HEK293 (cell line): Measurements from ENCODE around the gene SLFN11.
"Not testable (repeated sequence)": the region's sequence is repeated elsewhere in the genome, so short reads cannot be mapped to it uniquely, and the experiment has no call there.

Experiments
- CTCF ChIA-PET: fragments of 350-600 bp; formaldehyde crosslinking; extraction: SDS; loops from one replicate; lab custom pipeline; 2021; ENCODE audit warnings: antibody characterized with exemption; lab: Yijun Ruan, JAX
- POLR2A ChIA-PET: fragments of 300-600 bp; formaldehyde crosslinking; extraction: SDS; loops from one replicate; lab custom pipeline; 2020; ENCODE audit warnings: antibody characterized with exemption, inconsistent platforms; lab: Yijun Ruan, JAX
- H3K27ac ChIP-seq: fragments of 200-500 bp; sonication (Bioruptor generic); 2 replicates; pipeline ENCODE4 v1.5.1; 2014; ENCODE audit warnings: low read depth, low read length, control low read depth, inconsistent platforms; ENCODE audit errors: extremely low read depth
- H3K36me3 ChIP-seq, 2 experiments: fragments of 200-500 bp in 1 of 2; sonication (Bioruptor generic) in 1 of 2; 1 replicate in 1 of 2; 2 replicates in 1 of 2; pipeline ENCODE4 v1.5.1; 2014 to 2017; ENCODE audit warnings: inconsistent platforms in 2 of 2, low read length in 2 of 2; ENCODE audit not compliant: control insufficient read depth in 2 of 2, insufficient read depth in 1 of 2
- H3K4me1 ChIP-seq: fragments of 200-500 bp; sonication (Bioruptor generic); 2 replicates; pipeline ENCODE4 v1.5.1; 2014; ENCODE audit warnings: mild to moderate bottlenecking, low read length, inconsistent platforms; ENCODE audit not compliant: control insufficient read depth, insufficient read depth
- H3K4me3 ChIP-seq: 2 replicates; pipeline ENCODE4 v1.5.1; 2011; ENCODE audit warnings: low read depth, mild to moderate bottlenecking, control low read depth, low read length, moderate library complexity
- H3K9me3 ChIP-seq: fragments of 200-500 bp; sonication (Bioruptor generic); 2 replicates; pipeline ENCODE4 v1.5.1; 2014; ENCODE audit warnings: low read depth, low read length, inconsistent platforms; ENCODE audit not compliant: control insufficient read depth, insufficient read depth
- AEBP2 ChIP-seq: fragments of 450-650 bp; formaldehyde crosslinking; IDR thresholded peaks from 2 replicates; pipeline ENCODE4 v1.5.1; 2016; ENCODE audit warnings: missing biosample characterization, missing genetic modification characterization, borderline replicate concordance
- CTCF ChIP-seq: fragments of 450-650 bp; formaldehyde crosslinking; IDR thresholded peaks from 2 replicates; pipeline ENCODE4 v1.5.1; 2016; ENCODE audit warnings: missing biosample characterization, missing genetic modification characterization
- EGR2 ChIP-seq: fragments of 450-650 bp; formaldehyde crosslinking; IDR thresholded peaks from 2 replicates; pipeline ENCODE4 v1.5.1; 2016; ENCODE audit warnings: low read depth, missing biosample characterization, missing genetic modification characterization
- KLF9 ChIP-seq: fragments of 450-650 bp; formaldehyde crosslinking; IDR thresholded peaks from 2 replicates; pipeline ENCODE4 v1.5.1; 2016; ENCODE audit warnings: missing biosample characterization, missing genetic modification characterization, low read depth
- SP7 ChIP-seq: fragments of 450-650 bp; formaldehyde crosslinking; IDR thresholded peaks from 2 replicates; pipeline ENCODE4 v1.5.1; 2016; ENCODE audit warnings: missing biosample characterization, missing genetic modification characterization
- TSHZ1 ChIP-seq: fragments of 450-650 bp; formaldehyde crosslinking; IDR thresholded peaks from 2 replicates; pipeline ENCODE4 v1.5.1; 2016; ENCODE audit warnings: missing biosample characterization, missing genetic modification characterization, borderline replicate concordance
- ZFHX2 ChIP-seq: fragments of 450-650 bp; formaldehyde crosslinking; conservative IDR thresholded peaks from 2 replicates; pipeline ENCODE4 v1.5.1; 2016; ENCODE audit warnings: missing biosample characterization, missing genetic modification characterization
- ZFP37 ChIP-seq: fragments of 450-650 bp; formaldehyde crosslinking; IDR thresholded peaks from 2 replicates; pipeline ENCODE4 v1.5.1; 2016; ENCODE audit warnings: missing biosample characterization, missing genetic modification characterization
- ZNF146 ChIP-seq: fragments of 450-650 bp; formaldehyde crosslinking; IDR thresholded peaks from 2 replicates; pipeline ENCODE4 v1.5.1; 2016; ENCODE audit warnings: missing biosample characterization, missing genetic modification characterization
- ZNF2 ChIP-seq: fragments of 450-650 bp; formaldehyde crosslinking; IDR thresholded peaks from 2 replicates; pipeline ENCODE4 v1.5.1; 2016; ENCODE audit warnings: missing biosample characterization, missing genetic modification characterization
- ZNF221 ChIP-seq: fragments of 450-650 bp; formaldehyde crosslinking; IDR thresholded peaks from 2 replicates; pipeline ENCODE4 v1.5.1; 2017; ENCODE audit warnings: missing biosample characterization, missing genetic modification characterization, borderline replicate concordance
- ZNF223 ChIP-seq: fragments of 450-650 bp; formaldehyde crosslinking; IDR thresholded peaks from 2 replicates; pipeline ENCODE4 v1.5.1; 2016; ENCODE audit warnings: missing biosample characterization, missing genetic modification characterization
- ZNF292 ChIP-seq: fragments of 450-650 bp; formaldehyde crosslinking; IDR thresholded peaks from 2 replicates; pipeline ENCODE4 v1.5.1; 2016; ENCODE audit warnings: low read depth, missing biosample characterization, missing genetic modification characterization, borderline replicate concordance
- ZNF302 ChIP-seq: fragments of 450-650 bp; formaldehyde crosslinking; IDR thresholded peaks from 2 replicates; pipeline ENCODE4 v1.5.1; 2016; ENCODE audit warnings: missing biosample characterization, missing genetic modification characterization, low read depth
- ZNF521 ChIP-seq: fragments of 450-650 bp; formaldehyde crosslinking; IDR thresholded peaks from 2 replicates; pipeline ENCODE4 v1.5.1; 2017; ENCODE audit warnings: missing biosample characterization, mild to moderate bottlenecking, missing genetic modification characterization
- ZNF626 ChIP-seq: fragments of 450-650 bp; sonication (Bioruptor Pico); formaldehyde crosslinking; IDR thresholded peaks from 2 replicates; pipeline ENCODE4 v1.5.1; 2018; ENCODE audit warnings: missing biosample characterization, missing genetic modification characterization, inconsistent platforms
- ZNF654 ChIP-seq: fragments of 450-650 bp; formaldehyde crosslinking; IDR thresholded peaks from 2 replicates; pipeline ENCODE4 v1.5.1; 2016; ENCODE audit warnings: low read depth, missing biosample characterization, missing genetic modification characterization
- ZNF837 ChIP-seq: fragments of 450-650 bp; formaldehyde crosslinking; IDR thresholded peaks from 2 replicates; pipeline ENCODE4 v1.5.1; 2016; ENCODE audit warnings: missing biosample characterization, missing genetic modification characterization
- ZSCAN30 ChIP-seq: fragments of 450-650 bp; IDR thresholded peaks from 2 replicates; pipeline ENCODE4 v1.5.1; 2018; ENCODE audit warnings: missing biosample characterization, mild to moderate bottlenecking, missing genetic modification characterization, moderate library complexity

Gene SLFN11

GRCh38 chr17:35313875-35314409 is 59.5 kb downstream of the SLFN11 start:
- ChIA-PET CTCF (interaction anchor here (0.6 to 11.4 kb wide), 7 partner anchors 10 to 222 kb away, joined by 3 to 236 read pairs (median 17); partner anchors contain the start of gene SLFN12L), POLR2A (no interaction called here)
- Histone ChIP-seq H3K27ac (no peak overlapping the region), H3K9me3 (no peaks in the 10 kb centered on the region), H3K4me3 (no peak overlapping the region), H3K36me3 (no peaks in the 10 kb centered on the region), H3K4me1 (no peaks in the 10 kb centered on the region)
- TF ChIP-seq ZNF292 (tag by site-specific recombination): no peak
- no peak for TF ChIP-seq TSHZ1 (tag by site-specific recombination)
- TF ChIP-seq EGR2: 0 out of 2 replicates have a peak, but pooled peaks have one; percentile 25
- TF ChIP-seq ZFHX2 (tag by site-specific recombination): 0 out of 2 replicates have a peak, but pooled peaks have one; percentile 33

GRCh38 chr17:35312790-35313711 is 60.4 kb downstream of the SLFN11 start:
- H3K4me1 ChIP-seq: no peaks in the 10 kb centered on the region
- TF ChIP-seq ZNF302 (tag by site-specific recombination) (no peak), ZNF223 (tag by site-specific recombination) (no peak), CTCF (peak; percentile 54), ZNF2 (tag by site-specific recombination) (0 out of 2 replicates have a peak, but pooled peaks have one; percentile 44), ZNF654 (peak; percentile 96), ZNF837 (tag by site-specific recombination) (no peak), SP7 (tag by site-specific recombination) (0 out of 2 replicates have a peak, but pooled peaks have one; percentile 9), ZNF221 (tag by site-specific recombination) (no peak), ZSCAN30 (tag by site-specific recombination) (0 out of 2 replicates have a peak, but pooled peaks have one; percentile 14)
- CTCF ChIA-PET: interaction anchor here (0.6 to 11.4 kb wide), 47 partner anchors 10 to 1821 kb away, joined by 3 to 236 read pairs (median 4); partner anchors contain the start of genes SLFN11, SLFN12L and SLFN13
- POLR2A ChIA-PET: interaction anchor here (1.5 kb wide), 1 partner anchor 60 kb away, joined by 6 read pairs; the partner anchor contains the start of gene SLFN11
- no peaks in the 10 kb centered on the region for H3K36me3 ChIP-seq
- H3K9me3 ChIP-seq: no peaks in the 10 kb centered on the region
- H3K4me3 ChIP-seq: no peak overlapping the region
- no peak overlapping the region for H3K27ac ChIP-seq

GRCh38 chr17:35312346-35312745 is 61.1 kb downstream of the SLFN11 start:
- Histone ChIP-seq H3K4me3 (no peak overlapping the region), H3K27ac (no peak overlapping the region), H3K9me3 (no peaks in the 10 kb centered on the region), H3K36me3 (no peaks in the 10 kb centered on the region), H3K4me1 (no peaks in the 10 kb centered on the region)
- TF ChIP-seq ZFP37 (tag by site-specific recombination): no peak
- TF ChIP-seq ZNF626 (tag by site-specific recombination): no peak
- TF ChIP-seq KLF9: no peak
- TF ChIP-seq ZNF521 (tag by site-specific recombination): no peak
- no peak for TF ChIP-seq ZNF146 (tag by site-specific recombination)
- no peak for TF ChIP-seq AEBP2 (tag by site-specific recombination)
- CTCF ChIA-PET: interaction anchor here (0.7 to 11.4 kb wide), 34 partner anchors 9 to 1822 kb away, joined by 3 to 236 read pairs (median 4); partner anchors contain the start of genes SLFN11, SLFN12L and SLFN13
- POLR2A ChIA-PET: interaction anchor here (1.5 kb wide), 1 partner anchor 61 kb away, joined by 6 read pairs; the partner anchor contains the start of gene SLFN11

- POLR2A ChIA-PET, H3K4me3 ChIP-seq, H3K9me3 ChIP-seq, H3K36me3 ChIP-seq, H3K4me1 ChIP-seq, H3K27ac ChIP-seq: not testable (repeated sequence)
- CTCF ChIA-PET: interaction anchor here (0.6 to 11.4 kb wide), 2 partner anchors 113 to 226 kb away, joined by 3 to 236 read pairs; partner anchors contain the start of gene SLFN12L
These were observed 64.1 kb downstream of the SLFN11 start for GRCh38 chr17:35309345-35309744.
